Loucy (cell line): Measurements from ENCODE around the gene UQCRC1.

Source experiments
- EZH2phosphoT487 ChIP-seq: fragments of 200-600 bp; IDR thresholded peaks from 2 replicates; pipeline ENCODE4 v1.6.1; 2018; ENCODE audit warnings: antibody characterized with exemption, mild to moderate bottlenecking, moderate library complexity, borderline replicate concordance
- TF ChIP-seq, protein P1 (sequence below): fragments of 200-600 bp; sonication (generic); conservative IDR thresholded peaks from 2 replicates; pipeline ENCODE4 v1.5.1; 2014; ENCODE audit warnings: mild to moderate bottlenecking, antibody characterized with exemption, low read length

DNA sequence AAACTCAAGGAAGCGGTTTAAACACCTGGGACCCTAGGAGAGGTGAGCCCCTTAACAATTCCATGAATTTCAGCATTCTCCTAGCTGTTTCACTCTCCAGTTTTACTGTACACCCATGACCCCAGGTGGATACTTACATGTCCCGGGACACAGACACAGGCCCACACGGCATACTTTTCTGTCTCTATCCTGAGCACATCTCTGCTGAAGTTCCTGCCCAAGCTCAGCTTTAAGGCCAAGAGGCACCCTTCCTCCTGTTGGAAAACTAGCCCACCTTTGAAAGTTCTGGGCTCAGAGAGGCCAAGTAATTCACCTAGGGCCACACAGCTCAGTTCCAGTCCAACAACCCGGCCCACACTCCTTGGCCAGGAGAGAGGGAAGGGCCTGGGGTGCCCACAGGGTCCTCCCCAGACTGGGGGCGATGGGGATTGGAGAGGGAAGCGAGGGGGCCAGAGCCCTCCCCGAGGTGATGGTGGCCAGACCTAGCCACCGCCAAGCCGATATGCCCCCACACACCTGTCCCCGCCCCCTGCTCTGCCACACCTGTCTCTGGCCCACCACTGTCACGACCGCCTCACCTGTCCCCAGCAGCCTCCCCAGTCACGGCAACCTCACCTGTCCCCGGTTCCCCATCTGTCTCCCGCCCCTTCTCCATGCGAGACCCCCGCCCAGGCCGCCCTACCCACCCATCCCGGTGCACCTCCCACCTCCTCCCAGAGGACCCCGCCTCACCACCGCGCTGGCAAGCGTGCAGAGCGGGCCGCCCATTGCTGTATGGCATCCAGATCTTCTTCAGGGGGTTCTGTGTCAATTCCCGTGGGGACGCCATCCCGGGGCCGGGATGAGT, 53.3 kb downstream of the UQCRC1 start:
- TF ChIP-seq, protein P1, sequence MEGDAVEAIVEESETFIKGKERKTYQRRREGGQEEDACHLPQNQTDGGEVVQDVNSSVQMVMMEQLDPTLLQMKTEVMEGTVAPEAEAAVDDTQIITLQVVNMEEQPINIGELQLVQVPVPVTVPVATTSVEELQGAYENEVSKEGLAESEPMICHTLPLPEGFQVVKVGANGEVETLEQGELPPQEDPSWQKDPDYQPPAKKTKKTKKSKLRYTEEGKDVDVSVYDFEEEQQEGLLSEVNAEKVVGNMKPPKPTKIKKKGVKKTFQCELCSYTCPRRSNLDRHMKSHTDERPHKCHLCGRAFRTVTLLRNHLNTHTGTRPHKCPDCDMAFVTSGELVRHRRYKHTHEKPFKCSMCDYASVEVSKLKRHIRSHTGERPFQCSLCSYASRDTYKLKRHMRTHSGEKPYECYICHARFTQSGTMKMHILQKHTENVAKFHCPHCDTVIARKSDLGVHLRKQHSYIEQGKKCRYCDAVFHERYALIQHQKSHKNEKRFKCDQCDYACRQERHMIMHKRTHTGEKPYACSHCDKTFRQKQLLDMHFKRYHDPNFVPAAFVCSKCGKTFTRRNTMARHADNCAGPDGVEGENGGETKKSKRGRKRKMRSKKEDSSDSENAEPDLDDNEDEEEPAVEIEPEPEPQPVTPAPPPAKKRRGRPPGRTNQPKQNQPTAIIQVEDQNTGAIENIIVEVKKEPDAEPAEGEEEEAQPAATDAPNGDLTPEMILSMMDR = no peak
- no peak for TF ChIP-seq EZH2phosphoT487
